ENCODE results near the gene LRRK2. TPM values are rescaled to one million over a fixed set of nuclear protein-coding genes. Genes with fewer than 3 reads are reported as not detected.

The LRRK2 gene
- total RNA-seq, 1 experiment from 2014 or later, result 0.33 TPM

GRCh38 chr12:40300490-40300889 is 75.7 kb downstream of the LRRK2 start:
- no peaks in the 10 kb centered on the region for H3K9me2 ChIP-seq (replicated peaks; ENCODE audit: low read length)
- CTCF ChIA-PET, result no interaction called here

GRCh38 chr12:40309001-40309400 is 84.2 kb downstream of the LRRK2 start:
- BruUV-seq (replicated peaks), result no TSS peak
- no peaks in the 10 kb centered on the region for H3F3A ChIP-seq (ENCODE audit: low read length, unreplicated experiment)
- no peaks in the 10 kb centered on the region for H3K9me3 ChIP-seq (ENCODE audit: low read length)
- H3K4me1 ChIP-seq (ENCODE audit: insufficient read depth, low read length), result no peaks in the 10 kb centered on the region
- intact Hi-C loops (cut with micrococcal nuclease), result no loop called here
- H3K4me2 ChIP-seq (ENCODE audit: low read length), result no peak overlapping the region
- ChIA-PET CTCF (no interaction called here), POLR2A (ENCODE audit: unreplicated experiment) (no interaction called here)
- no peaks in the 10 kb centered on the region for H3K36me3 ChIP-seq (ENCODE audit: low read depth, low read length)
- peaks cover 50% of the 10 kb centered on the region for H3K27me3 ChIP-seq (ENCODE audit: low read length)
- no peaks in the 10 kb centered on the region for H4K20me1 ChIP-seq (ENCODE audit: low read length)
- H3K27ac ChIP-seq (ENCODE audit: low read length), result no peak overlapping the region
- no peak overlapping the region for H3K4me3 ChIP-seq (ENCODE audit: low read length)
- H3K79me2 ChIP-seq (ENCODE audit: low read length), result no peaks in the 10 kb centered on the region
- no peaks in the 10 kb centered on the region for H3K9me2 ChIP-seq (replicated peaks; ENCODE audit: low read length)
- no peak overlapping the region for H3K9ac ChIP-seq (ENCODE audit: low read length)
- no peak overlapping the region for H2AFZ ChIP-seq (ENCODE audit: low read length)
- DNase-seq, result no peak
- TF ChIP-seq CTCF (conservative IDR thresholded peaks at IDR 0.05; ENCODE audit: low read depth, low read length) (no peak), EZH2 (IDR thresholded peaks at IDR 0.05; ENCODE audit: low read length, unreplicated experiment) (no peak), EZH2phosphoT487 (IDR thresholded peaks at IDR 0.05; ENCODE audit: borderline replicate concordance, low read length) (no peak)
- no peak for ATAC-seq

More at GRCh38 chr12:40300490-40300889, 75.7 kb downstream of the LRRK2 start:
- H3K4me2 ChIP-seq (ENCODE audit: low read length), result no peak overlapping the region
- POLR2A ChIA-PET (ENCODE audit: unreplicated experiment), result no interaction called here
- intact Hi-C loops (cut with micrococcal nuclease), result no loop called here
- no peaks in the 10 kb centered on the region for H3K36me3 ChIP-seq (ENCODE audit: low read depth, low read length)
- ATAC-seq (peak; percentile 65), DNase-seq (peak; percentile 62)
- H4K20me1 ChIP-seq (ENCODE audit: low read length), result no peaks in the 10 kb centered on the region
- no peaks in the 10 kb centered on the region for H3K4me1 ChIP-seq (ENCODE audit: insufficient read depth, low read length)
- H3K4me3 ChIP-seq (ENCODE audit: low read length), result no peak overlapping the region
- no peak overlapping the region for H2AFZ ChIP-seq (ENCODE audit: low read length)
- H3K27ac ChIP-seq (ENCODE audit: low read length), result no peak overlapping the region
- H3F3A ChIP-seq (ENCODE audit: low read length, unreplicated experiment), result no peaks in the 10 kb centered on the region
- no peaks in the 10 kb centered on the region for H3K79me2 ChIP-seq (ENCODE audit: low read length)
- TF ChIP-seq EZH2 (IDR thresholded peaks at IDR 0.05; ENCODE audit: low read length, unreplicated experiment) (no peak), EZH2phosphoT487 (IDR thresholded peaks at IDR 0.05; ENCODE audit: borderline replicate concordance, low read length) (no peak), CTCF (conservative IDR thresholded peaks at IDR 0.05; ENCODE audit: low read depth, low read length) (no peak)
- no peaks in the 10 kb centered on the region for H3K9me3 ChIP-seq (ENCODE audit: low read length)
- H3K27me3 ChIP-seq (ENCODE audit: low read length), result peaks cover 5% of the 10 kb centered on the region
- H3K9ac ChIP-seq (ENCODE audit: low read length), result no peak overlapping the region
- no TSS peak for BruUV-seq (replicated peaks)

GRCh38 chr12:40310211-40310610 is 85.4 kb downstream of the LRRK2 start:
- POLR2A ChIA-PET (ENCODE audit: unreplicated experiment), result no interaction called here
- DNase-seq (no peak), ATAC-seq (no peak)
- Histone ChIP-seq H3K4me1 (ENCODE audit: insufficient read depth, low read length) (no peaks in the 10 kb centered on the region), H2AFZ (ENCODE audit: low read length) (no peak overlapping the region), H3K4me3 (ENCODE audit: low read length) (no peak overlapping the region), H3K4me2 (ENCODE audit: low read length) (no peak overlapping the region), H3K9ac (ENCODE audit: low read length) (no peak overlapping the region), H3K9me2 (replicated peaks; ENCODE audit: low read length) (no peaks in the 10 kb centered on the region), H3K79me2 (ENCODE audit: low read length) (no peaks in the 10 kb centered on the region), H3K27ac (ENCODE audit: low read length) (no peak overlapping the region), H3K27me3 (ENCODE audit: low read length) (peaks cover 57% of the 10 kb centered on the region), H3K9me3 (ENCODE audit: low read length) (no peaks in the 10 kb centered on the region), H3K36me3 (ENCODE audit: low read depth, low read length) (no peaks in the 10 kb centered on the region), H3F3A (ENCODE audit: low read length, unreplicated experiment) (no peaks in the 10 kb centered on the region), H4K20me1 (ENCODE audit: low read length) (no peaks in the 10 kb centered on the region)
- intact Hi-C loops (cut with micrococcal nuclease), result loop anchor here (5.0 to 10.0 kb wide), 2 partner anchors 298 to 545 kb away; no protein-coding TSS in a partner anchor
- no TSS peak for BruUV-seq (replicated peaks)
- TF ChIP-seq EZH2phosphoT487 (IDR thresholded peaks at IDR 0.05; ENCODE audit: borderline replicate concordance, low read length) (no peak), EZH2 (IDR thresholded peaks at IDR 0.05; ENCODE audit: low read length, unreplicated experiment) (no peak), CTCF (conservative IDR thresholded peaks at IDR 0.05; ENCODE audit: low read depth, low read length) (no peak)
- CTCF ChIA-PET, result no interaction called here
